Activated CD4-positive, alpha-beta T cell treated with anti-CD3 and anti-CD28 coated beads for 1 hour (primary cell): ENCODE measurements around the gene HSD17B3.
"Not testable (repeated sequence)": the region's sequence is repeated elsewhere in the genome, so short reads cannot be mapped to it uniquely, and the experiment has no call there.

ENCODE experiments used
- DNase-seq: peaks from one replicate; pipeline ENCODE4 v3.0.0-alpha.2; 2020

HSD17B3 gene

GRCh38 chr9:96302021-96302420 is at the start of gene HSD17B3:
Gene HSD17B3, minus strand, starts transcription at chr9:96302176. Its CDS starts 72 bp downstream, at chr9:96302104.
- no peak for DNase-seq

- DNase-seq = no peak
Observed at GRCh38 chr9:96350866-96351265, 48.9 kb upstream of the HSD17B3 start.

GRCh38 chr9:96348261-96348660 is 46.3 kb upstream of the HSD17B3 start:
- no peak for DNase-seq

- no peak for DNase-seq
Observed at GRCh38 chr9:96345551-96345950, 43.6 kb upstream of the HSD17B3 start.

- DNase-seq = no peak
Observed at GRCh38 chr9:96344458-96345180, 42.6 kb upstream of the HSD17B3 start.

GRCh38 chr9:96343515-96344360 is 41.8 kb upstream of the HSD17B3 start:
- DNase-seq = no peak

GRCh38 chr9:96342571-96343245 is 40.7 kb upstream of the HSD17B3 start:
- no peak for DNase-seq

- DNase-seq = no peak
Observed at GRCh38 chr9:96340707-96341106, 38.7 kb upstream of the HSD17B3 start.

- DNase-seq = no peak
Observed at GRCh38 chr9:96338299-96338698, 36.3 kb upstream of the HSD17B3 start.

GRCh38 chr9:96333958-96334357 is 32.0 kb upstream of the HSD17B3 start:
- no peak for DNase-seq

GRCh38 chr9:96331236-96331947 is 29.4 kb upstream of the HSD17B3 start:
- no peak for DNase-seq

- no peak for DNase-seq
Observed at GRCh38 chr9:96327694-96328352, 25.8 kb upstream of the HSD17B3 start.

- DNase-seq = no peak
Observed at GRCh38 chr9:96323169-96323568, 21.2 kb upstream of the HSD17B3 start.

GRCh38 chr9:96322736-96323135 is 20.8 kb upstream of the HSD17B3 start:
- not testable (repeated sequence) for DNase-seq

GRCh38 chr9:96322210-96322609 is 20.2 kb upstream of the HSD17B3 start:
- DNase-seq = not testable (repeated sequence)

GRCh38 chr9:96321515-96321914 is 19.5 kb upstream of the HSD17B3 start:
- no peak for DNase-seq

- DNase-seq = no peak
Observed at GRCh38 chr9:96320749-96321280, 18.8 kb upstream of the HSD17B3 start.

GRCh38 chr9:96318921-96319565 is 17.1 kb upstream of the HSD17B3 start:
- no peak for DNase-seq

- peak; percentile 11 for DNase-seq
Observed at GRCh38 chr9:96317335-96317980, 15.5 kb upstream of the HSD17B3 start.

- no peak for DNase-seq
Observed at GRCh38 chr9:96309850-96310249, 7.9 kb upstream of the HSD17B3 start.

GRCh38 chr9:96306958-96307357 is 5.0 kb upstream of the HSD17B3 start:
- not testable (repeated sequence) for DNase-seq
